NB4 (cell line): Measurements from ENCODE around the gene KCNA2.
A peak's percentile ranks its signal among the peaks of the same experiment; 100 is the strongest.

Experiments
- DNase-seq: peaks from one replicate; pipeline ENCODE4 v3.0.0; 2010; ENCODE audit warnings: low read depth
- H3K4me3 ChIP-seq: one replicate; pipeline ENCODE4 v1.5.1; 2011; ENCODE audit warnings: mild to moderate bottlenecking, low read depth, low read length, moderate library complexity
- CTCF ChIP-seq: IDR thresholded peaks from one replicate; pipeline ENCODE4 v1.5.1; 2012; ENCODE audit warnings: low read depth, low read length
- MAX ChIP-seq: IDR thresholded peaks from 2 replicates; pipeline ENCODE4 v1.6.1; 2011; ENCODE audit warnings: low read depth, low read length
- MYC ChIP-seq: IDR thresholded peaks from 2 replicates; pipeline ENCODE4 v1.6.1; 2011; ENCODE audit warnings: low read depth, low read length
- POLR2A ChIP-seq: IDR thresholded peaks from 2 replicates; pipeline ENCODE4 v1.6.1; 2011; ENCODE audit warnings: mild to moderate bottlenecking; ENCODE audit not compliant: insufficient read length; ENCODE audit errors: extremely low read depth

Gene KCNA2

GRCh38 chr1:110631836-110632620, 25.9 kb upstream of the KCNA2 start:
- DNase-seq = no peak
- no peak overlapping the region for H3K4me3 ChIP-seq
- TF ChIP-seq CTCF = no peak
- TF ChIP-seq POLR2A = no peak
- no peak for TF ChIP-seq MAX
- TF ChIP-seq MYC = no peak

GRCh38 chr1:110630839-110631663, 24.9 kb upstream of the KCNA2 start:
- no peak for TF ChIP-seq POLR2A
- peak; percentile 69 for TF ChIP-seq CTCF
- H3K4me3 ChIP-seq = no peak overlapping the region
- peak; percentile 63 for DNase-seq

- DNase-seq = no peak
- no peak overlapping the region for H3K4me3 ChIP-seq
- no peak for TF ChIP-seq MYC
- TF ChIP-seq POLR2A = no peak
- no peak for TF ChIP-seq MAX
- TF ChIP-seq CTCF = no peak
These were observed 22.4 kb upstream of the KCNA2 start for GRCh38 chr1:110628323-110629105.

GRCh38 chr1:110627764-110628163, 21.6 kb upstream of the KCNA2 start:
- H3K4me3 ChIP-seq = no peak overlapping the region
- no peak for TF ChIP-seq CTCF
- no peak for TF ChIP-seq MAX
- TF ChIP-seq POLR2A = no peak
- TF ChIP-seq MYC = no peak
- peak; percentile 57 for DNase-seq

- no peak for TF ChIP-seq CTCF
- TF ChIP-seq POLR2A = no peak
- no peak for TF ChIP-seq MAX
- TF ChIP-seq MYC = no peak
- no peak overlapping the region for H3K4me3 ChIP-seq
- no peak for DNase-seq
These were observed 20.7 kb upstream of the KCNA2 start for GRCh38 chr1:110626889-110627288.
